HFF-Myc (cell line): ENCODE data around the gene ZNF831.

Source experiments
- DNase-seq: peaks from one replicate; pipeline ENCODE4 v3.0.0-alpha.2; 2011; ENCODE audit warnings: low read depth; ENCODE audit errors: extremely low read depth
- H3K4me3 ChIP-seq: replicated peaks from 2 replicates; pipeline ENCODE4 v1.5.1; 2011; ENCODE audit warnings: low read depth, mild to moderate bottlenecking, control low read depth, low read length
- TF ChIP-seq, protein P1 (sequence below): IDR thresholded peaks from 2 replicates; pipeline ENCODE4 v1.5.1; 2012; ENCODE audit warnings: mild to moderate bottlenecking, low read depth, low read length, control low read depth; ENCODE audit errors: missing control alignments

ZNF831 gene

DNA sequence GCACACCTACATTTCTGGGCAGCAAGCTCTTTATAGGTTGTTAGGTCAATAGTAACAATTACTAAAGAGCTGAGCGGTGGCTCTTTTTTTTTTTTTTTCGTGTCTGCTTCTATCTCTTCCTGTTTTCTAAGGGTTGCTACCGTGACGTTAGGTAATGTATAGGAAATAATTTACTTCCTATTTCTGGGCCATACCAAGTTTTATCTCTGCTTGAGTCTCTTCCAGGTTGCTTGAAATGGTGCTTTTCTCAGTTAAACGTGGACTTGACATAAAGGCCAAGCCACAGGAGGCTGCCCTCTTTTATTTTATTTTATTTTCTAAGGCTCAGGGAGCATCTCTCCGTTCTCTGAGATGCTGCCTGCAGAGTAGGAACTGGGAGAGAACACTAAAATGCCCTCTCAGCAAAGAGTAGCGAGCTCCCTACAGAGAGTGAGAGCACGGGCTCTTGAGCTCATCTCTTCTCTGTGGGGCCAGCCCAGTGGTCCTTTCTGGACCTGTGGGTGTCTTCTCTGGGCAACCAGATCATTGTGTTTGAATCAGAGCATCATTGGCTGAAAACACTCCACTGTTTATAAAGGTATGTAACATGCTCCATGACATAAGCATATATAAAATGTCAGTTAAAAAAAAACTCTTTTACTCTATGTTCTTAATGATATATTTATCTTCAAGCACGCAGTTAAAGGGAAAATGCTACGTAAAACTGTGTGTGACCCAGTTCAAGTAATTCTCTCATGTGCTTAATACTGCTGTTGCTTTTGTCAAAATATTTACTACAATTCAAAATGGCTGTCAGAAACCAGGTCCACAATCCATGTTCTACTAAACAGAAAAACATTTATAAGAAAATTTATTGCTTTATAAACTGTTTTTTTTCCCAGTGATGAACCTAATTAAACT lies at the start of gene ZNF831:
ZNF831 (plus strand) TSS at position 191 of the 900 bp plus-strand sequence. CDS start 27,199 bp downstream, outside the sequence.
- no peak within 1 kb of the TSS for H3K4me3 ChIP-seq
- no peak for DNase-seq
- TF ChIP-seq, protein P1, sequence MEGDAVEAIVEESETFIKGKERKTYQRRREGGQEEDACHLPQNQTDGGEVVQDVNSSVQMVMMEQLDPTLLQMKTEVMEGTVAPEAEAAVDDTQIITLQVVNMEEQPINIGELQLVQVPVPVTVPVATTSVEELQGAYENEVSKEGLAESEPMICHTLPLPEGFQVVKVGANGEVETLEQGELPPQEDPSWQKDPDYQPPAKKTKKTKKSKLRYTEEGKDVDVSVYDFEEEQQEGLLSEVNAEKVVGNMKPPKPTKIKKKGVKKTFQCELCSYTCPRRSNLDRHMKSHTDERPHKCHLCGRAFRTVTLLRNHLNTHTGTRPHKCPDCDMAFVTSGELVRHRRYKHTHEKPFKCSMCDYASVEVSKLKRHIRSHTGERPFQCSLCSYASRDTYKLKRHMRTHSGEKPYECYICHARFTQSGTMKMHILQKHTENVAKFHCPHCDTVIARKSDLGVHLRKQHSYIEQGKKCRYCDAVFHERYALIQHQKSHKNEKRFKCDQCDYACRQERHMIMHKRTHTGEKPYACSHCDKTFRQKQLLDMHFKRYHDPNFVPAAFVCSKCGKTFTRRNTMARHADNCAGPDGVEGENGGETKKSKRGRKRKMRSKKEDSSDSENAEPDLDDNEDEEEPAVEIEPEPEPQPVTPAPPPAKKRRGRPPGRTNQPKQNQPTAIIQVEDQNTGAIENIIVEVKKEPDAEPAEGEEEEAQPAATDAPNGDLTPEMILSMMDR = no peak

DNA sequence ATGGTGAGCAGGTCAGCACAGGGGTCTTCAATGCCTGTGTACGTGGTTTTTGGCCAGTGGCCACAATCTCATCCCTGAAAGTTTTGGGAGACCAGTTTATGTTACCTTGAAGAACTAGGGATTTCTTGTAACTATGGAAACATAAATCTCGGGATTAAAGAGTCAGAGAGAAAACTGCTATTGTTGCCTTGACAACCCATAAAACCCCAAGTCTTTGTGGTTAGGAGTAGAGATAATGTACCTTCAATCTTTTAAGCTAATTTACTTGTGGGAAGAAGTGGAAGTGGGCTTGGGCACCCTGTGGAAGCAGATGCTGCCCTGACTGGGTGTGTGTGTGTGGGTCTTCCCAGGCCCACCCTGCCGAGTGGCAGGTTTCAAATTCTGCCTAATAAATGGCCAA lies 46.1 kb upstream of the ZNF831 start:
- DNase-seq = no peak
- TF ChIP-seq, protein P1 = no peak
- H3K4me3 ChIP-seq = no peak overlapping the region

DNA sequence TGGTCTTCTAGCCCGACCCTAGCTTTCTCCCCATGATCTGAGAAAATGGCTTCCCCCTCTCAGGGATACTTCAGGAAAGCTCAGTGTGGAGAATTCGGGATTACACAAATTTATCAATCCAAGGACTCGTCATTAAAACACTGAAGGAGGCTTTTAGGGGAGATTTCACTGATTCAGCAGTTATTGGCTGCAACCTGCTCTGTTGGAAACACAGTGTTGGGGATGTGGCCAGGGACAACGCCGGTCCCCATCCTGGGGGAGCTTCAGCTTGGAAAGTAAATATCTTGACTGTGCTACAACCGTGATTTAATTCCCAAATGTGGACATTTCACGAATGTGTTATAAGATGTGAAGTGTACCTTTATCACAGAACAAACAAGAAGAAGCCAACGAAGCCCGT lies 44.8 kb upstream of the ZNF831 start:
- TF ChIP-seq, protein P1 = no peak
- no peak overlapping the region for H3K4me3 ChIP-seq
- no peak for DNase-seq

DNA sequence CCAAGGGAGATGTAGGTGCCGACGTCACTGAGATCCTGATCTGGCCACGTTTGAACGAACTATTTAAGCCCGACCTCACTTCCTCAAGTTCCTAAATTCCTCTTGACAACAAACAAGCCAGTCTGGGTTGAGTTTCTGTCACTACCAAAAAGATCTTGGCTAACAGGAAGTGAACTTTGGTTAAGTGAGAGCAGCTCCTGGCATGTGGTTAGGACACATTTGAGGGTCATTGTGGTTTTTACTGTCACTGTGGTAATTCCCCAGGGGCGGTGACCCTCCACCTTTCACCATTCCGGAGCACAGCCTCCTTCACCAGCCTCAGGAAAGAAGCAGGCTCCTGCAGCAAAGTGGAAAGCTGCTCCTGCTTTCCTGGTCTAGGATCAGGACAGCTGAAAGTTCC lies 43.1 kb upstream of the ZNF831 start:
- H3K4me3 ChIP-seq = no peak overlapping the region
- no peak for DNase-seq
- TF ChIP-seq, protein P1 = no peak

DNA sequence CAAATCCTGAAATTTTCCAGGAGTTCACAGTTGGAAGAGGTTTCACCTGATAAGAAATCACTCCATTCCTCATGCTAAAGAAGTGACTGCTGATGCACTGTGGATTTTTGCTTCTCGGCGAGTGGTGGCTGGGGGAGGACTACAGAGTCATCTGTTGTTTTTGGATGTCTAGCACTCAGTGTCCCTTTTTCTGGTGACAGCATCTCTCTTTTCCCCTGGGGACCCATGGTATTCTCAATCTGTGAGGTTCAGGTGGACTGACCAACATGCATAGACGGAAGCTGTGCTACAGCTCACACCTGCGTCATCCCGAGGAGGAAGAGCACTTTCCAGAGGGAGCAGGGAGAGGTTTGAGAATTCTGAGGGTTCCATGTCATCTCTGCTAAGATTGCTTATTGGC lies 42.7 kb upstream of the ZNF831 start:
- no peak overlapping the region for H3K4me3 ChIP-seq
- no peak for DNase-seq
- TF ChIP-seq, protein P1 = no peak

DNA sequence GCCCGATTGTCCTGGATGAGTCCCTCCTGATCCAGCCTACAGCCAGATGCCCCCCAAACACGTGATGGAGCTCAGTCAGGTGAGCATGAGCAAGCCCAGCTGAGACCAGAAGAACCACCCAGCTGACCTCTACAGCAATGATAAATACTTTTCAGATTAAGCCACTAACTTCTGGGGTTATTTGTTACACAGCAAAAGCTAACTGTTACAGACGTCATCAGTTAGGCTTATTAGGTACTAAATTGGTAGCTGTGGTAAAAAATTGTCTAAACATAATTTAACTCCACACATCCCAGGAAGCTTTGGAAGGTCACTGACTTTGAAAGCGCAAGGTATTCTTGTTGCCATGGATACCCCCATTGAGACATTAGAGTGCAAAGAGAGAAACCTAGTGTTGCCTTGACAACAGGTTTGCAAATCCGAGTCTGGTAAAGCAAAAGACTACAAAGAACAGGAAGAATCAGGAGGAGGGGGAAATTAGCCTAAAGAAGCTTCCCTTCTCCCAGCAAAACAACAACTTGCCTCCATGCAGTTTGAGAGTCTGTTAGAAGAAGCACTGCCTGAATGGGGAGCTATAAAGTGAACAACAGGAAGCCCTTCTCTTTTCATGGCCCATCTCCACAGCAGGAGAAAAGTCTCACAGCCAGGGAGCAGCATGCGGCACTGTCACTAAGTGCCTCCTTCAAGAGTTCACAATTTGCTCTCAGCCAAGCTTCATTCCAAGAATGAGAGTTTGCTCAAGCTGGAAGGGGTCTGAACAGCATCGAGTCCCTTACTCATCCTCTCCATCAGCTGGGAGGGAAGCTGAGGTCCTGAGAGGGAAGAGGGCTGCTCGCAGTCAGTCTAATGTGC lies 41.7 kb upstream of the ZNF831 start:
- no peak overlapping the region for H3K4me3 ChIP-seq
- no peak for DNase-seq
- TF ChIP-seq, protein P1 = no peak
